NT2/D1 (cell line): ENCODE measurements around the gene LENG1.

Experiments
- SUZ12 ChIP-seq: IDR thresholded peaks from 2 replicates; pipeline ENCODE4 v1.6.1; 2011; ENCODE audit not compliant: insufficient read length, insufficient read depth; ENCODE audit errors: extremely low read depth
- YY1 ChIP-seq: IDR thresholded peaks from 2 replicates; pipeline ENCODE4 v1.6.1; 2011; ENCODE audit not compliant: insufficient read length, insufficient read depth
- ZNF274 ChIP-seq: IDR thresholded peaks from 2 replicates; pipeline ENCODE4 v1.6.1; 2011; ENCODE audit warnings: mild to moderate bottlenecking, low read depth, low read length

GRCh38 chr19:54136086-54136863 is 23.2 kb downstream of the LENG1 start:
- TF ChIP-seq SUZ12 (no peak), YY1 (no peak), ZNF274 (no peak)
